ENCODE data around the gene HTT-AS. TPM values are rescaled to one million over a fixed set of nuclear protein-coding genes. Genes with fewer than 3 reads are reported as not detected.

Gene HTT-AS
- total RNA-seq, 4 donors from 2014 or later = not detected

GRCh38 chr4:3041192-3042142 is 32.9 kb downstream of the HTT-AS start:
- WGBS, 2 donors (ENCODE audit: low coverage in 1 of 2) = no CpG with 5 or more reads among the region's 57 CpGs
- peaks cover 13% of the 10 kb centered on the region for H3K27me3 ChIP-seq
- TF ChIP-seq EP300 (IDR thresholded peaks at IDR 0.05) (no peak), POLR2A (IDR thresholded peaks at IDR 0.05) (no peak), POLR2AphosphoS5 (IDR thresholded peaks at IDR 0.05) (no peak)
- TF ChIP-seq, protein P1, sequence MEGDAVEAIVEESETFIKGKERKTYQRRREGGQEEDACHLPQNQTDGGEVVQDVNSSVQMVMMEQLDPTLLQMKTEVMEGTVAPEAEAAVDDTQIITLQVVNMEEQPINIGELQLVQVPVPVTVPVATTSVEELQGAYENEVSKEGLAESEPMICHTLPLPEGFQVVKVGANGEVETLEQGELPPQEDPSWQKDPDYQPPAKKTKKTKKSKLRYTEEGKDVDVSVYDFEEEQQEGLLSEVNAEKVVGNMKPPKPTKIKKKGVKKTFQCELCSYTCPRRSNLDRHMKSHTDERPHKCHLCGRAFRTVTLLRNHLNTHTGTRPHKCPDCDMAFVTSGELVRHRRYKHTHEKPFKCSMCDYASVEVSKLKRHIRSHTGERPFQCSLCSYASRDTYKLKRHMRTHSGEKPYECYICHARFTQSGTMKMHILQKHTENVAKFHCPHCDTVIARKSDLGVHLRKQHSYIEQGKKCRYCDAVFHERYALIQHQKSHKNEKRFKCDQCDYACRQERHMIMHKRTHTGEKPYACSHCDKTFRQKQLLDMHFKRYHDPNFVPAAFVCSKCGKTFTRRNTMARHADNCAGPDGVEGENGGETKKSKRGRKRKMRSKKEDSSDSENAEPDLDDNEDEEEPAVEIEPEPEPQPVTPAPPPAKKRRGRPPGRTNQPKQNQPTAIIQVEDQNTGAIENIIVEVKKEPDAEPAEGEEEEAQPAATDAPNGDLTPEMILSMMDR (IDR thresholded peaks at IDR 0.05) = no peak
- H3K9me3 ChIP-seq = no peaks in the 10 kb centered on the region
- no peaks in the 10 kb centered on the region for H3K36me3 ChIP-seq
- peak overlapping the region; percentile 43 to 49 for H3K4me3 ChIP-seq
- peak overlapping the region in 3 of 4 donors; percentile 48 to 73 (median 67) for H3K27ac ChIP-seq
- H3K4me1 ChIP-seq = peaks cover 0 to 40% (median 5%) of the 10 kb centered on the region in 3 donors
- ATAC-seq = peak; percentile 64

GRCh38 chr4:3040452-3041191 is 33.7 kb downstream of the HTT-AS start:
- H3K4me3 ChIP-seq = no peak overlapping the region
- WGBS, 2 donors (ENCODE audit: low coverage in 1 of 2) = 80 to 89% methylated on average over 10 to 15 of the region's 28 CpGs
- peaks cover 0 to 40% (median 5%) of the 10 kb centered on the region in 3 donors for H3K4me1 ChIP-seq
- TF ChIP-seq POLR2AphosphoS5 (IDR thresholded peaks at IDR 0.05) = no peak
- no peak for TF ChIP-seq EP300 (IDR thresholded peaks at IDR 0.05)
- no peak for TF ChIP-seq POLR2A (IDR thresholded peaks at IDR 0.05)
- TF ChIP-seq, protein P1 (IDR thresholded peaks at IDR 0.05) = no peak
- peak overlapping the region in 1 of 4 donors; percentile 73 for H3K27ac ChIP-seq
- H3K9me3 ChIP-seq = no peaks in the 10 kb centered on the region
- H3K36me3 ChIP-seq = no peaks in the 10 kb centered on the region
- no peak for ATAC-seq
- H3K27me3 ChIP-seq = peaks cover 13% of the 10 kb centered on the region

DNA sequence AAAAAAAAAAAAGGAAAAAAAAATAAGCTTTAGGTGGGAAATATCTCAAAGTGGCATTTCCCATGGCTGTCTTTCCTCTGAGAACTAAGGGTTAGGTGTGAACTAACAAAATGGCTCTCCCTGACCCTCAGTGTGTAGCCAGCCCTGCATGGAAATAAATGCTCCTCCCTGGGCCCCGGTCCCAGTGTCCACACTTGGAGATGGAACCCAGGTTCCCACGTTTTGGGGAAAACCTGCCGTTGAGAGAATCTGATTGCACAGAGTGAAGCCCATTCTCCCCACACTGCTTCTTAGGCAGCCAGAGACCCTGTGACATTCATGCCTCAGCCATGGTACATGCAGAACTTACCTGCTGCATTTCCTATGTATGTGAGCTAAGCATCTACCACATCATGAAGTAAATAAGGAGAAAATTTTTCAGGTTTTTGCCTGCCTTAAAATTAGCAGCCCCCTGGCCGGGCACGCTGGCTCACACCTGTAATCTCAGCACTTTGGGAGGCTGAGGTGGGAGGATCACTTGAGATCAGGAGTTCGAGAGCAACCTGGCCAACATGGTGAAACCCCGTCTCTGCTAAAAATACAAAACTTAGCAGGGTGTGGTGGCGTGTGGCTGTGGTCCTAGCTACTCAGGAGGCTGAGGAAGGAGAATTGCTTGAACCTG is 34.5 kb downstream of the HTT-AS start:
- WGBS, 2 donors (ENCODE audit: low coverage in 1 of 2) = 71 to 90% methylated on average over 4 to 5 of the region's 8 CpGs
- Histone ChIP-seq H3K4me1 (peaks cover 0 to 40% (median 5%) of the 10 kb centered on the region in 3 donors), H3K27ac (no peak overlapping the region), H3K9me3 (no peaks in the 10 kb centered on the region), H3K27me3 (peaks cover 13% of the 10 kb centered on the region), H3K4me3 (no peak overlapping the region), H3K36me3 (no peaks in the 10 kb centered on the region)
- no peak for TF ChIP-seq EP300 (IDR thresholded peaks at IDR 0.05)
- TF ChIP-seq POLR2AphosphoS5 (IDR thresholded peaks at IDR 0.05) = no peak
- TF ChIP-seq, protein P1 (IDR thresholded peaks at IDR 0.05) = no peak
- TF ChIP-seq POLR2A (IDR thresholded peaks at IDR 0.05) = no peak
- ATAC-seq = no peak

DNA sequence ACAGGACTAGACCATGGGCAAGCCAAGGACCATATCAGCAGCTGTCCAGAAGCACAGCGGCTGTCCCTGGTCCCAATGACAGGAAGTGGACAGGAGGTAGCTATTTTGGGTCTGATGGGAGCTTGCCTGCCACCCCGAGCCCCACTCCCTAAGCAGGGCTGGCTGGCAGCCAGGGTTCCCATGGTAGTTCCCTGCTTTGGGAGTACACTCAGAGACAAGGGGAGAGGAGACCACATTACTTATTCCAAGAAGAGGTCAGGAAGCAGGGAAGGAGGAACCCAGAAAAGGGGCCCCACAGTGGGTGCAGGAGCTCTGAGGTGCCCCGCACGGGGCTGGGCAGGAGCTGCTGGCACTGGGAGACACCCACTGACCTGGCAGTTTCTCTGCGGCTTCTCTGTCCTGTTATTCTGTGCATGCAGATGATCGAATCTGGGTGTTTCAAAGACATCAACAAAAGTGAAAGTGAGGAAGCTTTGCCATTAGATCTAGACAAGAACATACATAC is 36.3 kb downstream of the HTT-AS start:
- no peaks in the 10 kb centered on the region for H3K9me3 ChIP-seq
- H3K4me3 ChIP-seq = peak overlapping the region; percentile 10 to 35
- WGBS, 2 donors (ENCODE audit: low coverage in 1 of 2) = 10 to 25% methylated on average over 2 to 6 of the region's 6 CpGs
- ATAC-seq = no peak
- no peaks in the 10 kb centered on the region for H3K36me3 ChIP-seq
- no peak overlapping the region for H3K27ac ChIP-seq
- no peak for TF ChIP-seq POLR2A (IDR thresholded peaks at IDR 0.05)
- TF ChIP-seq, protein P1 (IDR thresholded peaks at IDR 0.05) = no peak
- no peak for TF ChIP-seq POLR2AphosphoS5 (IDR thresholded peaks at IDR 0.05)
- TF ChIP-seq EP300 (IDR thresholded peaks at IDR 0.05) = no peak
- H3K27me3 ChIP-seq = peaks cover 13% of the 10 kb centered on the region
- peaks cover 0 to 40% (median 5%) of the 10 kb centered on the region in 3 donors for H3K4me1 ChIP-seq
